Body of pancreas (tissue), 4 donors: ENCODE results near the gene ZBTB38.

ENCODE experiments used
- POLR2A ChIP-seq, 3 donors: fragments of 450-650 bp; IDR thresholded peaks; one replicate each; pipeline ENCODE4 v1.6.1; 2016; ENCODE audit warnings: antibody characterized with exemption in 3 of 3, mild to moderate bottlenecking in 2 of 3
- TF ChIP-seq, protein P1 (sequence below), 7 experiments: fragments of 450-650 bp in 4 of 7; fragments of 200-600 bp in 3 of 7; sonication (generic) in 3 of 7; IDR thresholded peaks; one replicate each; pipeline ENCODE4 v1.5.1; 2016 to 2019; ENCODE audit warnings: antibody characterized with exemption in 7 of 7

DNA sequence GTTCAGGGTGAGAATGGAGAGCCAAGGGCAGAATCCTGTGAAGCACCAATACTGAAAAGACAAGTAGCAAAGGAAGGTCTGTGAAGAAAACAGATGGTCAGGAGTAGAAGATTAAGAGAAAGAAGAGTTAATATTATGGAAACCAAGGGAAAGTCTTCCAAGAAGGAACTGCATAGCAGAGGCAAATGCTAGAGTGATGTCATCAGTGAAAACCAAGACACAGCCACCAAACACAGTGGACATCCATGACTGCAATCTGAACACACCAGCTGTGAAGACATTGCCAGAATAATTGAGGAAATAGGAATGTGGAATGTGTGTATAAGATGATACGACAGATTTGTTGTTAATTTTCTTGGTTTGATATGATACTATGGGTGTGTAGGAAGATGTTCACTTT lies 26.8 kb upstream of the ZBTB38 start:
- TF ChIP-seq, protein P1, sequence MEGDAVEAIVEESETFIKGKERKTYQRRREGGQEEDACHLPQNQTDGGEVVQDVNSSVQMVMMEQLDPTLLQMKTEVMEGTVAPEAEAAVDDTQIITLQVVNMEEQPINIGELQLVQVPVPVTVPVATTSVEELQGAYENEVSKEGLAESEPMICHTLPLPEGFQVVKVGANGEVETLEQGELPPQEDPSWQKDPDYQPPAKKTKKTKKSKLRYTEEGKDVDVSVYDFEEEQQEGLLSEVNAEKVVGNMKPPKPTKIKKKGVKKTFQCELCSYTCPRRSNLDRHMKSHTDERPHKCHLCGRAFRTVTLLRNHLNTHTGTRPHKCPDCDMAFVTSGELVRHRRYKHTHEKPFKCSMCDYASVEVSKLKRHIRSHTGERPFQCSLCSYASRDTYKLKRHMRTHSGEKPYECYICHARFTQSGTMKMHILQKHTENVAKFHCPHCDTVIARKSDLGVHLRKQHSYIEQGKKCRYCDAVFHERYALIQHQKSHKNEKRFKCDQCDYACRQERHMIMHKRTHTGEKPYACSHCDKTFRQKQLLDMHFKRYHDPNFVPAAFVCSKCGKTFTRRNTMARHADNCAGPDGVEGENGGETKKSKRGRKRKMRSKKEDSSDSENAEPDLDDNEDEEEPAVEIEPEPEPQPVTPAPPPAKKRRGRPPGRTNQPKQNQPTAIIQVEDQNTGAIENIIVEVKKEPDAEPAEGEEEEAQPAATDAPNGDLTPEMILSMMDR (IDR thresholded peaks at IDR 0.05), result no peak
- no peak for TF ChIP-seq POLR2A (IDR thresholded peaks at IDR 0.05)
